HTERT RPE-1 (cell line): ENCODE measurements around the gene PAK2.
"Not testable (repeated sequence)": the region's sequence is repeated elsewhere in the genome, so short reads cannot be mapped to it uniquely, and the experiment has no call there.

ENCODE experiments used
- in situ Hi-C: fragments of 300-500 bp; cut with MboI; formaldehyde crosslinking; loops from 4 replicates; pipeline ENCODE4 v1.14.3; 2020; ENCODE audit warnings: low sequenced_read_pairs

Gene PAK2

DNA sequence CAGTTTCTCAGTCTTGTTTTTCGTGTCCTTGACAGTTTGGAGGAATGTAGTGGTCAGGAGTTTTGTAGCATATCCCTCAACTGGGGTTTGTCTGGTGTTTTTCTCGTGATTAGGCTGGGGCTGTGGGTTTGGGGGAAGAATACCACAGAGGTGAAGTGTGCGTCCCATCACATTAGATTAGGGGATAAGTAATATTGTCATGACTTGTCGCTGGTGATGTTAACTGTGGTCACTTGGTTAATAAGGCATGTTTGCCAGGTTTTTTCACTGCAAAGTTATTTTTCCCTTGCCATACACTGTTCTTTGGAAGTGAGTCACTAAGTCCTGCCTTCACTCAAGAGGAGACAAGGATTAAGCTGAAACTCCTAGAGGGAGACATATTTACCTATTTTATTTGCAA, 39.1 kb downstream of the PAK2 start:
- in situ Hi-C loops: no loop called here

DNA sequence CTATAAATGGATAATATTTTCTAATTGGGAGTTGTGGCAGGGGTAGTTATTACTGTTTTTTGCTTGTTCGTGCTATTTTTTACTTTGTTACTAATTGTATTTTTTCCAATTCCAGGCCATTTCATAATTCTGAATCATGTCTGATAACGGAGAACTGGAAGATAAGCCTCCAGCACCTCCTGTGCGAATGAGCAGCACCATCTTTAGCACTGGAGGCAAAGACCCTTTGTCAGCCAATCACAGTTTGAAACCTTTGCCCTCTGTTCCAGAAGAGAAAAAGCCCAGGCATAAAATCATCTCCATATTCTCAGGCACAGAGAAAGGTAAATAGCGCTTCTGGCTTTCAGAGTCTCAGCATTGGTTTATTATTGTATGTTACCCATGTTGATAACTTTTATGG, 42.9 kb downstream of the PAK2 start:
- in situ Hi-C loops: no loop called here

DNA sequence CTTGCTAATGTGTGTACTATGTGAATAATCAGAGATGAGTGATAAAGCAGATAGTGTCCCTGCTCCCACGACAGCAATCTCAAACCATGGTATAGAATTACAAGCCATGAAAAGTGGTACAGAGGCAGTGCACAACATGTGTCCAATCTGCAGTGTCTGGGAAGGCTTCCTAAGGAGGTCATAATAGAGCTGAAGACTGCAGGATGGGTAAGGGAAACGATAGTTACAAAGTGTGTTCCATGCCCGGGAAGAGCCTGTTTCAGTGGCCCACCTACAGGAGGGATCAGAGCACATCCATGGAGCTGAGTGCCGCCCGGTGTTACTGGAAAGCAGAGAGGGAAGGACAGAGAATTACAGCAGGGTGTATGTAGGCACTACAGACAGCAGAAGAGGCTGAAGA, 48.9 kb downstream of the PAK2 start:
- in situ Hi-C loops: no loop called here

DNA sequence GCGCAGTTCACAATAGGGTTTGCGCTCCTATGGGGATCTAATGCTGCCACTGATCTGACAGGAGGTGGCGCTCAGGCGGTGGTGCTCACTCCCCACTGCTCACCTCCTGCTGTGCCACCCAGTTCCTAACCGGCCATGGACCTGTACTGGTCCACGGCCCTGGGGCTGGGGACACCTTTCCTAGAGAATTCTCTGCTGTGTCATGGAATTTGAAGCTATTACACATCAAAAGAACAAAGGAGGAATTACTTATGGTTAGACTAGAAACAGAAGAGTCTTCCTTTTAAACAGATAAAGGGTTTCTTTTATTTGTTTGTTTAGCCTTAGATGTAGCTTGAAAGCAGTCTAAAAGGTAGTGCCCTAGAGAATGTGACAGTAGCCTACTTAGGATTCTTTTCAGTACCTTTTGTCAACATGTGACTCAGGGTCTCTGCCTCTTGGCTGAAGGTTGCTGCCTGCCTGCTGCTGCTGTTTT, 50.3 kb downstream of the PAK2 start:
- in situ Hi-C loops: no loop called here

DNA sequence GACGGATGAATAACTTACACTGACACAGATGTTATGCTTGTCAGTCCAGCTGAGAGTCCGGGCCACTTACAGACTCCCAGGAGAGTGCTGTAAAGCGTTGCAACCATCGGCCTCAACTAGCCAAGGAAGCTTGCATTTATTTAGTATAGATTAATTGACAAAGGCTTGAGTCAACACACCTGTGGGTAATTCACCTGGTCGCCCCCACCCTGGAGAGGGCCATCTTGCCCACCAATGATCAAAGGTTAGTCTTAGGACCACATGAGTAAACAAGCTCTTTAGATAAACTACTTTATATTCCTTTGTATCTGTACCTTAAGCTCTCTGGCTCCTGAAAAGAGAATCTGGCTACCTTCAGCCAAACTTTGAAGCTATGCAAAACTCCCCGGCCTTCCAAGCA, 51.0 kb downstream of the PAK2 start:
- in situ Hi-C loops: no loop called here

DNA sequence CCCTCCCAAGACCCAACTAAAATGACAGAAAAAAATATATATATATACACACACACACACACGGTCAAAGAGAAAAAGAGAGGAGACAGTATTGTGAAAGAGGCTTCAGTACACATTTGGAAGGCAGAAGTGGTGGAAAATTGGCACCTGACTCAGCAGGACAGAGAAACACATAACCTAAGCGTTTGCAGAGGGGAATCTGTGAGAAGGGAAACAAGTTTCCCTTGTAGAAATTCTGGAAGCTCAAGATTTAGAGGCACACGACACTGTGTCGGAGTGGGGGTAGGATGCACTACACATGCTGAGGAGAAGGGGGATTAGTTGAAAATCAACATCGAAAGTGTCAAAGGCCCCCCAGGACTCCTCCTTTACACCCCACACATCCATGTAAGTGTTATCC, 53.1 kb downstream of the PAK2 start:
- in situ Hi-C loops: no loop called here

DNA sequence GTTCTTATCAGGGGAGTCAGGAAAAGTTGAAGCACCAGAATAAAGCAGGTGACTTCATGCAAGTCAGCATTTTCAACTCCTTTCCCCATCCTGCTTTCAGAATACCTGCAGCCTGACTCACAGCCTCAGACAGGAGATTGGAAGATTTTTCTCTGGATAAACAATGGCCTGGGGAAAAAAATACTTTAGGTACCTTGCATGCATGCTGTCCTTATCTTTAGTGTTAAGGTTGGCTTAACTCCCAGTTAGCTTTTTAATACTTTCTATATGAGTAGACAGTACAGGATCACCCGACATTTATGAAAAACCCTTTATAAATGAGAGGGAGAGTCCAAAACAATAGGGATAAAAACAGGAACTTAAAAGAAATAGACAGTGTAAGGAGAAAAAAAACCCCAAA, 53.6 kb downstream of the PAK2 start:
- in situ Hi-C loops: no loop called here

DNA sequence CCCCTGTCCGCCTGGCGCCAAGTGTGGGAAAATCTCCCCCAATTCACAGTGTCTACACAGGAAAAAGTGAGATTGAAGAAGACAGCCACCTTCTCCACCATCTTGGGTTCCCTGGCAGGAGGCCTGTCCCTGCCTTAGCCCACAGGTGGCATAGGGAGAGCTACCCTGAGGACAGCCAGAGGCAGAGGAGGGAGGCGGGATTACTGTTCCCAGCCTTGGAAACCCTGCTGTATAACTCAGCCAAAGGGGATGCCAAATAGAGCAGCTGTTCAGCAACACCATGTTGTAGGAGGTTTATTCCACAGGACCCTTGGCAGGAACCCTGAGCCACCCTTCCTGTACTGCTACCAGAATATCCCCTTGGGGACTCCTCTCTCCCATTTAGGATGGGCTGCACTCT, 54.8 kb downstream of the PAK2 start:
- in situ Hi-C loops: no loop called here

DNA sequence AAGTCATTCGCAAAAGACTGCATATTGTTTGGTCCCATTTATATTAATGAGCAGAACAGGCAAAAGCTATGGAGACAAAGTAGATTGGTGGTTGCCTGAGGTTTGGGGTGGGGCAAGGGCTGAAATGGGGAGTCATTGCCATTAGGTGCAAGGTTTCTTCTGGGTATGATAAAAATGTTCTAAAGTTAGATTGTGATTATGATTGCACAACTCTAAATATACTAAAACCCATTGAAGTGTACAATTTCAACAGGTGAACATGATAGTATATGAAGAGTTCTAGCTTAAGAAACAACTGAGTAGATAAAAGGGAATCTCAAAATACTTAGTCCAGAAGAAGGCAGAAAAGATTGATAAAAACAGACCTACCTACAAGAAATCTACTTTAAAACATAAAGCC, 56.7 kb downstream of the PAK2 start:
- in situ Hi-C loops: no loop called here

DNA sequence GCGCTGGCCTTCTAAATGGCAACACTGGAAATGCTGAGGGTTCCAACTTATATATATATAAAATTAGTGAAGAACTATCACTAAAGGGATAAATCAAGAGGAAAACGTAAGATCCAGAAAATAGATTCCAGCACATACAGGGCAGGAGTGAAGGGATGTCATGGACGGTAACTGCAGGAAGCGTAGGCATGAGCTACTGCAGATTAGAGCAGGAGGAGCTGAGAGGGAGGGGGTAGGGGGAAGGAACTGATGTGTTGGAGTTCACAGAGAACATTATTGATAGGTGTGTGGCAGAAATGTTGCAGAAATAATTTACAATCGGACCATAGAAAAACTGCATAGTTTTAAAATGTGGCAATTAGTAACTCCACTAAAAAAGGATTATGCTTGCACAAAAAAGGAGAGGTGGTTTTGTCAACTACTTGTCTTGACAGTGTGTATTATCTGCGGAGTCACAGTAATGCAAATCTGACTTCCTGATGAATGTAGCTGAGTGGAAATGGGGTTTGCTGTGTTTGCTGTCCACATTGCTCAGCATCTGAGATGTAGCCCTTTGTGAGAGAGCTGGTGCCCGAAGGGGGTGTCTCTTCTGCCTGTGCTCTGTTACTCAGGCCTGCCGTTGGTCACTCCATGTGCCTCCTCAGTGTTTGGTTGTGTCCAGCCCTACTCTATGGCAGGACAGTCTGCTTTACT, 61.2 kb downstream of the PAK2 start:
- in situ Hi-C loops: no loop called here

DNA sequence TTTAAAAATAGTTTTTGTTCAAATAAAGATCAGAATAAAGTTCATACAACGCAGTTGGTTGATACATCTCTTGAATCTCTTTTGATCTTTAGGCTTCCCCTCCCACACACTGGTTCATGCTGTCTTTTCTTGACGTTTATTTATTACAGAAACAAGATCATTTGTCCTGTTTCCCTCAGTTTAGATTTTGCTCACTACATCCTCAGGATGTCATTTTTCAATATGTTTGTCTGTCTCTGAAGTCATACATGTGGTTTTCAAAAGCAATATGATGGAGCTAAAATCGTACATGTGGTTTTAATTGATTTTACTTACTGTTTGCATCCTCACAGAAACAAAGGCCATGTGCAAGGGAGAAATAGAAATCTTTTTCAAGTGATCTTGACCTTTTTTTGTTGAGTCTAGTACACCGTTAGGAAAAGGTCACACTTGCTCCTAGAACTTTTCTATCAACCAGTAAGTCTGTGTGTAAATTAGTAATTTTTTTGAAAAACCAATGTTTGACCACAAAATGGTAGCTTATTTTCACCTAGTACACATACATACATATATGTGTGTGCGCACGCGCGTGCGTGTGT, 64.3 kb downstream of the PAK2 start:
- in situ Hi-C loops: no loop called here

DNA sequence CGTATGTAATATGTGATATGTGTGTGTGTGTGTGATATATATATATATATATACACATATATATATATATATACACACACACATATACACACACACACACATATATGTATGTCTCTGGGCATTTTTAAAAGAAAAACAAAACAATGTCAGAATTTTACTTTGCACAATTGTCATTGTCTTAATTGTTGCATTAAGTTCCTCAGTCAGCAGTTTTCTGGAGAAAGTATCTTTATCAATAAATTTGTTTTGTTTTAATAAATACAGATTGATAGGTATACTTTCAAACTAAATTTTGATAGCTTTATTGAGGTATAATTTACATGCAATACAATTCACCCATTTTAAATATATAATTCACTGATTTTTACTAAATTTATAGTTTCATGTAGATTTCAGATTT, 65.1 kb downstream of the PAK2 start:
- in situ Hi-C loops: no loop called here

DNA sequence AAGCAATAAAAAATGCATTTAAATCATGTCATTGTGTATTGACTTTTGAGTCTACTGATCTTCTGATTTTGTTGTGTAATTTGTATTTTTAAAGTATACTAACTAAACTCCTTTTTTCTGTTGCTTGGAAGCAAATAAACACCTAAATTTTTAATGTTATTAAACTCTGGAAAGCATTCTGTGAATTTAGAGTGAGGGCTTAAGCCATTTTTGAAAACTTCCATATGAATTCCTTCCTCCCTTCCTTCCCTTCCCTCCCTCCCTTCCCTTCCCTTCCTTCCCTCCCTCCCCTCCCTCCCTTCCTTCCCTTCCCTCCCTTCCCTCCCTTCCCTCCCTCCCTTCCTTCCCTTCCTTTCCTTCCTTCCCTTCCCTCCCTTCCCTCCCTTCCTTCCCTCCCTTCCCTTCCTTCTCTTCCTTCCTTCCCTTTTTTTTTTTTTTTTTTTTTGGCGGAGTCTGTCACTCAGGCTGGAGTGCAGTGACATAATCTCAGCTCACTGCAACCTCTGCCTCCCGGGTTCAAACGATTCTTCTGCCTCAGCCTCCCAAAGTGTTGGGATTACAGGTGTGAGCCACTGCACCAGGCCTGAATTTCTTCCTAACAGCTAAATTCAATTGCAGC, 71.4 kb downstream of the PAK2 start:
- in situ Hi-C loops: no loop called here

DNA sequence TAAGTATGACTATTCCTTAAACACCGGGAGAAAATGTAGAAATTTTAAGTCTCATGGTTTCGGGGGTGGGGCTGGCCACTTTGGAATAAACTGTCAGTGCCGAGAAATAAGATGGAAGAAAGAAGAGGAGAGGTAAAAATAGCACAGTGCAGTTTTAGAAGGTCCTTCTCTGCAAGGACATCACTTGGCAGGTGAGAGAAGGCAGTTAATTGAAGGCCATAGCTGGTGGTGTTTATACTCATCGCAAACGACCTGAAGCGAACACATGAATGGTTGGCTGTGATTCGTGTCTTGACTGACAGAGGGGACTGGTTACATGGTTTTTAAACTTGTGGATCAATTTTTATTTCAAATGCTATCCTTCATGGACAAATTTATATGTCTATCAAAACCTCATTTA, 73.2 kb downstream of the PAK2 start:
- in situ Hi-C loops: no loop called here

DNA sequence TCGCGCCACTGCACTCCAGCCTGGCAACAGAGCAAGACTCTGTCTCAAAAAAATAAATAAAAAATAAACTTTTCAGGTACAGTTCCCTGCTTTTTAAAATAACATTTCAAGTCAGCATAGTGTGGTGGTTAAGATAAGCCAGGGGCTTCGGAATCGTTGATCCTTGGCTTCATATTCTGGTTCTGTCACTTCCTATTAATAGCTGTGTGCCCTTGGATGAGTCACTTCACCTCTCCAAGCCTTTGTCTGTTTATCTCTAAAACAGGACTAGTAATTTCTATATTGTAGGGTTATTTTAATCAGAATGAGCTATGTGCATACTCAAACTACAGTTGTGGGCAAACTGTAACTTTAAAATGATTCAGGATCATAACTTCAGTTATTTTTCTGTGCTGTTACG, 74.2 kb downstream of the PAK2 start:
- in situ Hi-C loops: no loop called here

DNA sequence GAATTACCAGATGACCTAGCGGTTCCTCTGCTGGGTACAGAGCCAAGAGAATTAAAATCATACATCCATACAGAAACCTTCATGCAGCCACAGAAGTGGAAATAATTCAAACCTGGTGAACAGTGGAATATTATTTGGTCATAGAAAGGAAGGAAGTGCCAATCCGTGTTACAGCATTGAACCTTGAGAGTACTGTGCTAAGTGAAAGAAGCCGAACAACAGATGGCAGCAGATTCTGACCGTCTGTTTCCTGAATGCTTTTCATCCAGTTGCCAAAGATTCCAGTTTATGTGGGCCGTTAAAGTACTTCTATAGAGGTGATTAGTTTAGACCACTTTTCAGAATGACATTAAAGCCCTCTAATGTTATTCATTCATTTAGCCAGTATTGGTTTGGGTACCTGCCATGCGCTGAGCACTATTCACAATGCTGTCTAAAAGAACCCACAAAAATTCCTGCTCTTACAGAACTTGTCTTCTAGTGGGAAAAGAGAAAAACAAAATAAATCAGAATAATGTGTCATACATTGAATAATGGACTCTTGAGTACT, 82.2 kb downstream of the PAK2 start:
- in situ Hi-C loops: no loop called here

DNA sequence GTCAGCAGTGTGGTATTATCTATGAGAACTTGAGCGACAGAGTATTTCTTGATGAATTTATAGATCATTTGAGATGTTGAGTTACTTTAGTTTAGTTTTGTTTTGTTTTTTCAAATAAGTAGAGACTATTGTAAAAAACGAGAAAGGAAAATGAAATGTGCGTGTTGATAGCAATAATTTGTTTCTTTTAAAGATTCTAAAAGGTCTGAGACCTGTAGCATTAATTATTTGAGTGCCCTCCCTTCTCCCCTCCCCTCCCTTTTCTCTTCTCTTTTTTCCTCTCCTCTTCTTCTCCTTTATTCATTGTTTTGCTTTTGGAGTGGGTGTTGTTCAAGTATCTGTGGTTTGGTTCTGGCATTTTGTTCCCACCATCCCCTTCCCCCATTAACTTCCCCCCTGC, 90.0 kb downstream of the PAK2 start:
- in situ Hi-C loops: not testable (repeated sequence)

DNA sequence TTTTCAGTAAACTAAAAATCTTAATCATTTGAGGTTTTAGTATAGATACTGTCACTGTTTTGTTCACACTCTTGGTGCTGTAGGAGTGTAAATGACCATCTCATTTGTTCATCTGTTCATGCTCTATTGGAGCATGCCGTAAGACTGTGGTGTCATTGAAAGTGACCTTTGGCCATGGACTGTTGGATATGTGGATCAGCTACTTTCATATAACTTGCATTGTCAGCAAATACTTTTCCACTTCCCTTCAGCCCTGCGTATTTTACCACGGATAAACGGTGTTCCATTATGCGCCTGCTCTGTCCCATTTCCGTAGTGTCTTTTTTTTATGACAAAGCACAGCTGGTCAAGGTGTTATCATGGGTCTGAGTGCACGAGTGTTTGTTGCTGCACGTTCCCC, 95.4 kb downstream of the PAK2 start:
- in situ Hi-C loops: no loop called here

DNA sequence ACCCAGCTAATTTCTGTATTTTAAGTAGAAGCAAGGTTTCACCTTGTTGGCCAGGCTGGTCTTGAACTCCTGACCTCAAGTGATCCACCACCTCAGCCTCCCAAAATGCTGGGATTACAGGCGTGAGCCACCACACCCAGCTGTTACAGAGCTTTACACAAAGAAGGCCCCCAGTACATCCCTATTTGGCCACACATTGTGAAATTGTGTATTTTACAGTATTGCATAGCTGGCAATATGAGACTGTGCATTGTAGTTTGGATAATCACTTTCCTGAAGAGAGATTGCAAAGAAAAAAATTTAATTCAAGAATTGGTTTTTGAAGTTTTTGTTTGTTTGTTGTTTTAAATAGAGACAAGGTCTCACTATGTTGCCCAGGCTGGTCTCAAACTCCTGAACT, 97.0 kb downstream of the PAK2 start:
- in situ Hi-C loops: not testable (repeated sequence)

DNA sequence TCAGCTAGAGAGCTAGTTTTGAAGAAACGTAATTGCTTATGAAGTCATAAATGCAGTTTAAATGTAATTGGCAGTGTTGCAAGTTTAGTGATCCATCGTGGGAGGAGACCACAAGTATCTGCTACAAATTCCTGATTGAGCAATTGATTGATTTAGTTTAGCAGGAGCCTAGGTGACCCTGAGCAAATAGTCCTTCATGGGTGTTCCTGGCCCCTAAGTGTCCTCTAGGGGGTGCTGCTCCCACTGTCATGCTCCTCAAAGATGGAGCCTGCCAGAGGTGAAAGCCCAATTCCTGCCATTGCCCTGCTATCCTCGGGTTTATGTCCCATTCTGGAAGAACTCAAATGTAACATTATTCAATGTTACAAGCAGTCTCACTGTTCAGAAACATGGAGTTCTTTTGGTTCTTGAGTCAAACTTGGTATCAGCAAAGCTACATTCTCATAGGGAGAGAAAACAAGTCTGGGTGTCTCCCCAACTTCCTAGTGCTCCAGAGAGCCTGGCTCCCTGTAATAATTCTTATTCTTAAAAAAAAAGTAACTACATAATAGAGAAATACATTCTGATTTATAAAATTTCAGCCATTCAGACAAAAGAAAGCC, 98.3 kb downstream of the PAK2 start:
- in situ Hi-C loops: no loop called here

DNA sequence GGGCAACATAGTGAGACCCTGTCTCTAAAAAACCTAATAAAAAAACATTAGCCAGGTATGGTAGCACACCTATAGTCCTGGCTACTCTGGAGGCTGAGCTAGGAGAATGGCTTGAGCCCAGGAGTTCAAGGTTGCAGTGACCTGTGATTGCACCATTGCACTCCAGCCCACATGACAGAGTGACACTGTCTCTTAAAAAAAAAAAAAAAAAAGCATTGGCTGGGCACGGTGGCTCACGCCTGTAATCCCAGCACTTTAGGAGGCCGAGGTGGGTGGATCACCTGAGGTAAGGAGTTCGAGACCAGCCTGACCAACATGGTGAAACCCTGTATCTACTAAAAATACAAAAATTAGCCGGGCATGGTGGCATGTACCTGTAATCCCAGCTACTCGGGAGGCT, 99.7 kb downstream of the PAK2 start:
- in situ Hi-C loops: not testable (repeated sequence)
